ENCODE measurements around the gene MEGF8. TPM values are rescaled to one million over a fixed set of nuclear protein-coding genes. Genes with fewer than 3 reads are reported as not detected.

Gene MEGF8
- total RNA-seq, 2 donors from 2014 or later = 16.8 to 20.4 TPM

GRCh38 chr19:42344336-42344893, 19.0 kb downstream of the MEGF8 start:
- intact Hi-C loops (cut with DNase I) = no loop called here
- DNase-seq (ENCODE audit: low spot score) = no peak

GRCh38 chr19:42345191-42345812, 19.9 kb downstream of the MEGF8 start:
- intact Hi-C loops (cut with DNase I) = no loop called here
- DNase-seq (ENCODE audit: low spot score) = no peak

GRCh38 chr19:42348211-42348610, 22.8 kb downstream of the MEGF8 start:
- intact Hi-C loops (cut with DNase I) = no loop called here
- DNase-seq (ENCODE audit: low spot score) = no peak

GRCh38 chr19:42349378-42350107, 24.1 kb downstream of the MEGF8 start:
- intact Hi-C loops (cut with DNase I) = no loop called here
- DNase-seq (ENCODE audit: low spot score) = no peak

GRCh38 chr19:42350417-42350816, 25.0 kb downstream of the MEGF8 start:
- no peak for DNase-seq (ENCODE audit: low spot score)
- intact Hi-C loops (cut with DNase I) = no loop called here

GRCh38 chr19:42351079-42351735, 25.8 kb downstream of the MEGF8 start:
- intact Hi-C loops (cut with DNase I) = no loop called here
- no peak for DNase-seq (ENCODE audit: low spot score)

- intact Hi-C loops (cut with DNase I) = no loop called here
- no peak for DNase-seq (ENCODE audit: low spot score)
Measured at GRCh38 chr19:42352301-42353259, 27.1 kb downstream of the MEGF8 start.

GRCh38 chr19:42353341-42354015, 28.0 kb downstream of the MEGF8 start:
- DNase-seq (ENCODE audit: low spot score) = no peak
- intact Hi-C loops (cut with DNase I) = no loop called here

- DNase-seq (ENCODE audit: low spot score) = no peak
- intact Hi-C loops (cut with DNase I) = no loop called here
Measured at GRCh38 chr19:42355896-42356295, 30.5 kb downstream of the MEGF8 start.

- intact Hi-C loops (cut with DNase I) = no loop called here
Measured at GRCh38 chr19:42356686-42357085, 31.3 kb downstream of the MEGF8 start.

GRCh38 chr19:42357290-42357689, 31.9 kb downstream of the MEGF8 start:
- intact Hi-C loops (cut with DNase I) = no loop called here

More at GRCh38 chr19:42356686-42357085, 31.3 kb downstream of the MEGF8 start:
- no peak for DNase-seq (ENCODE audit: low spot score)

GRCh38 chr19:42360787-42361544, 35.5 kb downstream of the MEGF8 start:
- intact Hi-C loops (cut with DNase I) = no loop called here
- no peak for DNase-seq (ENCODE audit: low spot score)

More at GRCh38 chr19:42357290-42357689, 31.9 kb downstream of the MEGF8 start:
- DNase-seq (ENCODE audit: low spot score) = no peak

- intact Hi-C loops (cut with DNase I) = no loop called here
- DNase-seq (ENCODE audit: low spot score) = no peak
Measured at GRCh38 chr19:42361545-42361910, 36.1 kb downstream of the MEGF8 start.

GRCh38 chr19:42362342-42362741, 36.9 kb downstream of the MEGF8 start:
- no peak for DNase-seq (ENCODE audit: low spot score)
- intact Hi-C loops (cut with DNase I) = no loop called here

- intact Hi-C loops (cut with DNase I) = no loop called here
- DNase-seq (ENCODE audit: low spot score) = no peak
Measured at GRCh38 chr19:42362891-42363440, 37.5 kb downstream of the MEGF8 start.

- intact Hi-C loops (cut with DNase I) = no loop called here
- DNase-seq (ENCODE audit: low spot score) = no peak
Measured at GRCh38 chr19:42363614-42364346, 38.3 kb downstream of the MEGF8 start.

- no peak for DNase-seq (ENCODE audit: low spot score)
- intact Hi-C loops (cut with DNase I) = loop anchor here in 1 of 2 donors (5.0 kb wide), 1 partner anchor 174 kb away; no protein-coding TSS in a partner anchor
Measured at GRCh38 chr19:42366673-42367072, 41.2 kb downstream of the MEGF8 start.

All from posterior vena cava (tissue), 2 donors.